Activated CD8-positive, alpha-beta T cell treated with anti-CD3 and anti-CD28 coated beads, Interleukin-2, amount 10 ng/mL, durations not matched to agents 7 days and 5 days (primary cell): ENCODE data around the gene SH2D6. TPM values are rescaled to one million over a fixed set of nuclear protein-coding genes. Genes with fewer than 3 reads are reported as not detected.

Source experiments
- ATAC-seq: fragments of 150-1000 bp; cut with Tn5 transposase; one replicate; pipeline ENCODE4 v1.10.0; 2021; ENCODE audit warnings: moderate library complexity
- CTCF ChIA-PET: fragments of 350-600 bp; sonication (Branson Sonifier 250); formaldehyde crosslinking; loops from one replicate; lab custom pipeline; 2021; ENCODE audit warnings: antibody characterized with exemption; lab: Charles Lee
- POLR2A ChIA-PET: fragments of 350-600 bp; sonication (Branson Sonifier 250); formaldehyde crosslinking; loops from one replicate; lab custom pipeline; 2021; ENCODE audit warnings: antibody characterized with exemption; lab: Charles Lee
- DNase-seq: peaks from one replicate; pipeline ENCODE4 v3.0.0-alpha.2; 2020
- H3K27ac Mint-ChIP-seq: one replicate; pipeline ENCODE4 v1.8.0; 2021; ENCODE audit warnings: mild to moderate bottlenecking, mixed read lengths
- H3K27me3 Mint-ChIP-seq: one replicate; pipeline ENCODE4 v1.8.0; 2021; ENCODE audit warnings: low read depth, mixed read lengths
- H3K36me3 Mint-ChIP-seq: one replicate; pipeline ENCODE4 v1.8.0; 2021; ENCODE audit warnings: low read depth, mixed read lengths
- H3K4me1 Mint-ChIP-seq: one replicate; pipeline ENCODE4 v1.8.0; 2021; ENCODE audit warnings: low read depth, mixed read lengths
- H3K4me3 Mint-ChIP-seq: one replicate; pipeline ENCODE4 v1.8.0; 2021; ENCODE audit warnings: mild to moderate bottlenecking, mixed read lengths
- H3K9me3 Mint-ChIP-seq: one replicate; pipeline ENCODE4 v1.8.0; 2022; ENCODE audit warnings: mixed read lengths; ENCODE audit not compliant: insufficient read depth
- total RNA-seq, 2 experiments: library from RNA; stranded (reverse); gene quantifications; one replicate each; pipeline ENCODE4 v1.2.3, GENCODE V29; 2021

SH2D6 gene
- total RNA-seq, 2 experiments from 2014 or later: 0.61 to 0.73 TPM

GRCh38 chr2:85457043-85457442, 38.5 kb downstream of the SH2D6 start:
- ATAC-seq (no peak), DNase-seq (no peak)
- H3K4me3 Mint-ChIP-seq: no peak overlapping the region
- peaks cover 2% of the 10 kb centered on the region for H3K4me1 Mint-ChIP-seq
- CTCF ChIA-PET: no interaction called here
- H3K9me3 Mint-ChIP-seq: no peaks in the 10 kb centered on the region
- H3K27me3 Mint-ChIP-seq: peaks cover 5% of the 10 kb centered on the region
- no peaks in the 10 kb centered on the region for H3K36me3 Mint-ChIP-seq
- POLR2A ChIA-PET: no interaction called here
- H3K27ac Mint-ChIP-seq: no peak overlapping the region

GRCh38 chr2:85457877-85458316, 39.4 kb downstream of the SH2D6 start:
- Mint-ChIP-seq H3K27ac (no peak overlapping the region), H3K4me3 (no peak overlapping the region), H3K36me3 (no peaks in the 10 kb centered on the region), H3K9me3 (no peaks in the 10 kb centered on the region), H3K27me3 (peaks cover 5% of the 10 kb centered on the region), H3K4me1 (peaks cover 2% of the 10 kb centered on the region)
- ChIA-PET POLR2A (no interaction called here), CTCF (no interaction called here)
- no peak for ATAC-seq
- DNase-seq: no peak

- POLR2A ChIA-PET: no interaction called here
- DNase-seq: no peak
- H3K27me3 Mint-ChIP-seq: peaks cover 5% of the 10 kb centered on the region
- ATAC-seq: no peak
- H3K27ac Mint-ChIP-seq: no peak overlapping the region
- H3K9me3 Mint-ChIP-seq: no peaks in the 10 kb centered on the region
- CTCF ChIA-PET: no interaction called here
- H3K4me1 Mint-ChIP-seq: peaks cover 2% of the 10 kb centered on the region
- H3K36me3 Mint-ChIP-seq: no peaks in the 10 kb centered on the region
- no peak overlapping the region for H3K4me3 Mint-ChIP-seq
These were observed 40.4 kb downstream of the SH2D6 start for GRCh38 chr2:85458601-85459563.

GRCh38 chr2:85459771-85460170, 41.3 kb downstream of the SH2D6 start:
- no peak overlapping the region for H3K4me3 Mint-ChIP-seq
- no peaks in the 10 kb centered on the region for H3K36me3 Mint-ChIP-seq
- H3K27me3 Mint-ChIP-seq: peaks cover 5% of the 10 kb centered on the region
- no peak overlapping the region for H3K27ac Mint-ChIP-seq
- H3K4me1 Mint-ChIP-seq: peaks cover 2% of the 10 kb centered on the region
- ChIA-PET POLR2A (no interaction called here), CTCF (no interaction called here)
- ATAC-seq: no peak
- DNase-seq: no peak
- no peaks in the 10 kb centered on the region for H3K9me3 Mint-ChIP-seq

- Mint-ChIP-seq H3K27ac (no peak overlapping the region), H3K27me3 (peaks cover 2% of the 10 kb centered on the region), H3K4me3 (no peak overlapping the region), H3K36me3 (no peaks in the 10 kb centered on the region), H3K9me3 (no peaks in the 10 kb centered on the region), H3K4me1 (no peaks in the 10 kb centered on the region)
- CTCF ChIA-PET: no interaction called here
- ATAC-seq (no peak), DNase-seq (no peak)
- POLR2A ChIA-PET: no interaction called here
These were observed 43.8 kb downstream of the SH2D6 start for GRCh38 chr2:85462322-85462721.

- Mint-ChIP-seq H3K36me3 (no peaks in the 10 kb centered on the region), H3K9me3 (no peaks in the 10 kb centered on the region), H3K27me3 (peaks cover 2% of the 10 kb centered on the region), H3K4me3 (no peak overlapping the region), H3K27ac (no peak overlapping the region), H3K4me1 (peaks cover 7% of the 10 kb centered on the region)
- DNase-seq (no peak), ATAC-seq (no peak)
- ChIA-PET POLR2A (no interaction called here), CTCF (no interaction called here)
These were observed 49.7 kb downstream of the SH2D6 start for GRCh38 chr2:85468096-85468703.

GRCh38 chr2:85468704-85469349, 50.3 kb downstream of the SH2D6 start:
- POLR2A ChIA-PET: interaction anchor here (1.0 kb wide), 1 partner anchor 70 kb away, joined by 3 read pairs; the partner anchor contains the start of gene MAT2A
- Mint-ChIP-seq H3K27ac (no peak overlapping the region), H3K27me3 (peaks cover 2% of the 10 kb centered on the region), H3K9me3 (no peaks in the 10 kb centered on the region), H3K4me3 (no peak overlapping the region), H3K4me1 (peaks cover 7% of the 10 kb centered on the region), H3K36me3 (no peaks in the 10 kb centered on the region)
- CTCF ChIA-PET: no interaction called here
- DNase-seq (no peak), ATAC-seq (no peak)

- ChIA-PET POLR2A (interaction anchor here (1.1 kb wide), 1 partner anchor 69 kb away, joined by 3 read pairs; no protein-coding TSS in a partner anchor), CTCF (interaction anchor here (1.4 kb wide), 1 partner anchor 81 kb away, joined by 5 read pairs; no protein-coding TSS in a partner anchor)
- Mint-ChIP-seq H3K4me3 (no peak overlapping the region), H3K9me3 (no peaks in the 10 kb centered on the region), H3K36me3 (no peaks in the 10 kb centered on the region), H3K4me1 (peaks cover 7% of the 10 kb centered on the region), H3K27me3 (peaks cover 2% of the 10 kb centered on the region), H3K27ac (no peak overlapping the region)
- ATAC-seq: peak; percentile 39
- peak; percentile 32 for DNase-seq
These were observed 52.6 kb downstream of the SH2D6 start for GRCh38 chr2:85470850-85471800.

GRCh38 chr2:85472261-85472660, 53.7 kb downstream of the SH2D6 start:
- CTCF ChIA-PET: interaction anchor here (1.3 to 1.4 kb wide), 2 partner anchors 53 to 80 kb away, joined by 5 read pairs; no protein-coding TSS in a partner anchor
- POLR2A ChIA-PET: interaction anchor here (0.6 to 1.1 kb wide), 2 partner anchors 66 to 68 kb away, joined by 3 to 6 read pairs; partner anchors contain the start of gene MAT2A
- Mint-ChIP-seq H3K4me3 (no peak overlapping the region), H3K27ac (no peak overlapping the region), H3K36me3 (no peaks in the 10 kb centered on the region), H3K4me1 (peaks cover 7% of the 10 kb centered on the region), H3K9me3 (no peaks in the 10 kb centered on the region), H3K27me3 (no peaks in the 10 kb centered on the region)
- no peak for ATAC-seq
- no peak for DNase-seq

- Mint-ChIP-seq H3K4me1 (no peaks in the 10 kb centered on the region), H3K36me3 (no peaks in the 10 kb centered on the region), H3K4me3 (no peak overlapping the region), H3K9me3 (no peaks in the 10 kb centered on the region), H3K27ac (no peak overlapping the region), H3K27me3 (no peaks in the 10 kb centered on the region)
- DNase-seq (no peak), ATAC-seq (no peak)
- CTCF ChIA-PET: interaction anchor here (0.7 kb wide), 1 partner anchor 83 kb away, joined by 3 read pairs; no protein-coding TSS in a partner anchor
- POLR2A ChIA-PET: interaction anchor here (1.1 kb wide), 1 partner anchor 38 kb away, joined by 3 read pairs; no protein-coding TSS in a partner anchor
These were observed 57.4 kb downstream of the SH2D6 start for GRCh38 chr2:85475799-85476490.
